ENCODE data around the gene NUP188. TPM values are rescaled to one million over a fixed set of nuclear protein-coding genes. Genes with fewer than 3 reads are reported as not detected.

The NUP188 gene
- total and polyA plus RNA-seq, 10 of the 15 experiments (the other 5 are each of a cell fraction or from before 2014, with no cell fraction given), result 1.4 to 73.7 (median 48.9) TPM

DNA sequence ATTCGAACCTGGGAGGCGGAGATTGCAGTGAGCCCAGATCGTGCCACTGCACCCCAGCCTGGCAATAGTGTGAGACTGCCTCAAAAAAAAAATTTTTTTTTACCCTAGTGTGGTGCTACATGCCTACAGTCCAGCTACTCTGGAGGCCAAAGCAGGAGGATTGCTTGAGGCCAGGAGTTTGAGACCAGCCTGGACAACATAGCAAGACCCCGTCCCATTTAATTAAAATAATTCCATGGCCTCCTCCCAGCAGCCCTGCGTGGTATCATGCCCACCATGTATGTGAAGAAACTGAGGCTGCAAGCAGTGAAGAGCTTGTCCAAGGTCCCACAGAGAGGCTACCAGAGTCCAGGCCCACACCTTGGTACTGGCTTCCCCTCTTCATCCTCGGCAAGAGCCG, 46.1 kb upstream of the NUP188 start:
- intact Hi-C loops (cut with micrococcal nuclease; ENCODE audit: unreplicated experiment), result no loop called here
- H3K4me1 ChIP-seq (ENCODE audit: control insufficient read depth, insufficient read depth, low read length), result peaks cover 31% of the 10 kb centered on the region
- RAD21 ChIA-PET (ENCODE audit: unreplicated experiment), result no interaction called here
- no peak overlapping the region for H2AFZ ChIP-seq (ENCODE audit: control insufficient read depth, low read depth, low read length)
- no peaks in the 10 kb centered on the region for H3K79me2 ChIP-seq (ENCODE audit: control insufficient read depth, insufficient read depth, low read length)
- DNase-seq (ENCODE audit: low read depth, low spot score) (no peak), FAIRE-seq (no peak), ATAC-seq (no peak)
- H3K4me3 ChIP-seq, result no peak overlapping the region
- H3K4me2 ChIP-seq (ENCODE audit: control insufficient read depth, insufficient read depth), result no peak overlapping the region
- WGBS (ENCODE audit: insufficient coverage, insufficient replicate concordance, low lambda C conversion rate, missing lambda C conversion rate), result 93% methylated on average over 7 of the region's 7 CpGs
- no peaks in the 10 kb centered on the region for H3K9me3 ChIP-seq (replicated peaks; ENCODE audit: control insufficient read depth, insufficient read depth, low read length)
- POLR2A ChIA-PET, result no interaction called here
- in situ Hi-C loops (cut with MboI), result no loop called here
- CTCF ChIA-PET, result interaction anchor here (1.1 to 1.2 kb wide), 3 partner anchors 19 to 29 kb away, joined by 3 to 4 read pairs (median 3); partner anchors contain the start of gene KYAT1
- no peaks in the 10 kb centered on the region for H3K27me3 ChIP-seq (replicated peaks in 1 of 2; ENCODE audit: control insufficient read depth in 2 of 2, insufficient read depth in 2 of 2, low read length in 1 of 2)
- peaks cover 0 to 6% of the 10 kb centered on the region in 2 experiments; a peak in 3 of 4 replicates for H3K36me3 ChIP-seq (ENCODE audit: control insufficient read depth in 2 of 2, insufficient read depth in 2 of 2, low read length in 1 of 2)
- BruUV-seq (replicated peaks), result no TSS peak
- peak overlapping the region; percentile 71 for H3K27ac ChIP-seq (ENCODE audit: control insufficient read depth, insufficient read depth)
- SMC1A ChIA-PET (ENCODE audit: uncharacterized antibody, unreplicated experiment), result interaction anchor here (1.3 kb wide), 1 partner anchor 30 kb away, joined by 3 read pairs; no protein-coding TSS in a partner anchor
- no peak overlapping the region for H3K9ac ChIP-seq (ENCODE audit: control insufficient read depth, insufficient read depth, low read length)
- H4K20me1 ChIP-seq (ENCODE audit: control insufficient read depth, insufficient read depth), result no peaks in the 10 kb centered on the region
- TF ChIP-seq ZBED1 (IDR thresholded peaks at IDR 0.05; ENCODE audit: borderline replicate concordance) (no peak), BMI1 (IDR thresholded peaks at IDR 0.05; ENCODE audit: borderline replicate concordance) (no peak), ZSCAN29 (IDR thresholded peaks at IDR 0.05) (no peak), FOXK2 (IDR thresholded peaks at IDR 0.05) (no peak), NR2C2 (IDR thresholded peaks at IDR 0.05; ENCODE audit: borderline replicate concordance, control insufficient read depth, insufficient read length, low read depth) (no peak), GATAD2B (conservative IDR thresholded peaks at IDR 0.05; ENCODE audit: low read depth) (no peak), RAD21 (IDR thresholded peaks at IDR 0.05; ENCODE audit: insufficient read depth, low read depth, low read length) (no peak), KDM1A (IDR thresholded peaks at IDR 0.05; ENCODE audit: borderline replicate concordance) (no peak), MXI1 (IDR thresholded peaks at IDR 0.05; ENCODE audit: low read depth, low read length) (no peak), SP1 (IDR thresholded peaks at IDR 0.05; ENCODE audit: low read depth, low read length) (no peak)
- TF ChIP-seq, protein P1, sequence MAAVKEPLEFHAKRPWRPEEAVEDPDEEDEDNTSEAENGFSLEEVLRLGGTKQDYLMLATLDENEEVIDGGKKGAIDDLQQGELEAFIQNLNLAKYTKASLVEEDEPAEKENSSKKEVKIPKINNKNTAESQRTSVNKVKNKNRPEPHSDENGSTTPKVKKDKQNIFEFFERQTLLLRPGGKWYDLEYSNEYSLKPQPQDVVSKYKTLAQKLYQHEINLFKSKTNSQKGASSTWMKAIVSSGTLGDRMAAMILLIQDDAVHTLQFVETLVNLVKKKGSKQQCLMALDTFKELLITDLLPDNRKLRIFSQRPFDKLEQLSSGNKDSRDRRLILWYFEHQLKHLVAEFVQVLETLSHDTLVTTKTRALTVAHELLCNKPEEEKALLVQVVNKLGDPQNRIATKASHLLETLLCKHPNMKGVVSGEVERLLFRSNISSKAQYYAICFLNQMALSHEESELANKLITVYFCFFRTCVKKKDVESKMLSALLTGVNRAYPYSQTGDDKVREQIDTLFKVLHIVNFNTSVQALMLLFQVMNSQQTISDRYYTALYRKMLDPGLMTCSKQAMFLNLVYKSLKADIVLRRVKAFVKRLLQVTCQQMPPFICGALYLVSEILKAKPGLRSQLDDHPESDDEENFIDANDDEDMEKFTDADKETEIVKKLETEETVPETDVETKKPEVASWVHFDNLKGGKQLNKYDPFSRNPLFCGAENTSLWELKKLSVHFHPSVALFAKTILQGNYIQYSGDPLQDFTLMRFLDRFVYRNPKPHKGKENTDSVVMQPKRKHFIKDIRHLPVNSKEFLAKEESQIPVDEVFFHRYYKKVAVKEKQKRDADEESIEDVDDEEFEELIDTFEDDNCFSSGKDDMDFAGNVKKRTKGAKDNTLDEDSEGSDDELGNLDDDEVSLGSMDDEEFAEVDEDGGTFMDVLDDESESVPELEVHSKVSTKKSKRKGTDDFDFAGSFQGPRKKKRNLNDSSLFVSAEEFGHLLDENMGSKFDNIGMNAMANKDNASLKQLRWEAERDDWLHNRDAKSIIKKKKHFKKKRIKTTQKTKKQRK (IDR thresholded peaks at IDR 0.05; ENCODE audit: low read depth, low read length), result no peak
- TF ChIP-seq, protein P2, sequence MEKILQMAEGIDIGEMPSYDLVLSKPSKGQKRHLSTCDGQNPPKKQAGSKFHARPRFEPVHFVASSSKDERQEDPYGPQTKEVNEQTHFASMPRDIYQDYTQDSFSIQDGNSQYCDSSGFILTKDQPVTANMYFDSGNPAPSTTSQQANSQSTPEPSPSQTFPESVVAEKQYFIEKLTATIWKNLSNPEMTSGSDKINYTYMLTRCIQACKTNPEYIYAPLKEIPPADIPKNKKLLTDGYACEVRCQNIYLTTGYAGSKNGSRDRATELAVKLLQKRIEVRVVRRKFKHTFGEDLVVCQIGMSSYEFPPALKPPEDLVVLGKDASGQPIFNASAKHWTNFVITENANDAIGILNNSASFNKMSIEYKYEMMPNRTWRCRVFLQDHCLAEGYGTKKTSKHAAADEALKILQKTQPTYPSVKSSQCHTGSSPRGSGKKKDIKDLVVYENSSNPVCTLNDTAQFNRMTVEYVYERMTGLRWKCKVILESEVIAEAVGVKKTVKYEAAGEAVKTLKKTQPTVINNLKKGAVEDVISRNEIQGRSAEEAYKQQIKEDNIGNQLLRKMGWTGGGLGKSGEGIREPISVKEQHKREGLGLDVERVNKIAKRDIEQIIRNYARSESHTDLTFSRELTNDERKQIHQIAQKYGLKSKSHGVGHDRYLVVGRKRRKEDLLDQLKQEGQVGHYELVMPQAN (conservative IDR thresholded peaks at IDR 0.05), result no peak
- TF ChIP-seq, protein P3, sequence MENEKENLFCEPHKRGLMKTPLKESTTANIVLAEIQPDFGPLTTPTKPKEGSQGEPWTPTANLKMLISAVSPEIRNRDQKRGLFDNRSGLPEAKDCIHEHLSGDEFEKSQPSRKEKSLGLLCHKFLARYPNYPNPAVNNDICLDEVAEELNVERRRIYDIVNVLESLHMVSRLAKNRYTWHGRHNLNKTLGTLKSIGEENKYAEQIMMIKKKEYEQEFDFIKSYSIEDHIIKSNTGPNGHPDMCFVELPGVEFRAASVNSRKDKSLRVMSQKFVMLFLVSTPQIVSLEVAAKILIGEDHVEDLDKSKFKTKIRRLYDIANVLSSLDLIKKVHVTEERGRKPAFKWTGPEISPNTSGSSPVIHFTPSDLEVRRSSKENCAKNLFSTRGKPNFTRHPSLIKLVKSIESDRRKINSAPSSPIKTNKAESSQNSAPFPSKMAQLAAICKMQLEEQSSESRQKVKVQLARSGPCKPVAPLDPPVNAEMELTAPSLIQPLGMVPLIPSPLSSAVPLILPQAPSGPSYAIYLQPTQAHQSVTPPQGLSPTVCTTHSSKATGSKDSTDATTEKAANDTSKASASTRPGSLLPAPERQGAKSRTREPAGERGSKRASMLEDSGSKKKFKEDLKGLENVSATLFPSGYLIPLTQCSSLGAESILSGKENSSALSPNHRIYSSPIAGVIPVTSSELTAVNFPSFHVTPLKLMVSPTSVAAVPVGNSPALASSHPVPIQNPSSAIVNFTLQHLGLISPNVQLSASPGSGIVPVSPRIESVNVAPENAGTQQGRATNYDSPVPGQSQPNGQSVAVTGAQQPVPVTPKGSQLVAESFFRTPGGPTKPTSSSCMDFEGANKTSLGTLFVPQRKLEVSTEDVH (IDR thresholded peaks at IDR 0.05; ENCODE audit: low read depth, partially characterized antibody), result no peak
- TF ChIP-seq, protein P4, sequence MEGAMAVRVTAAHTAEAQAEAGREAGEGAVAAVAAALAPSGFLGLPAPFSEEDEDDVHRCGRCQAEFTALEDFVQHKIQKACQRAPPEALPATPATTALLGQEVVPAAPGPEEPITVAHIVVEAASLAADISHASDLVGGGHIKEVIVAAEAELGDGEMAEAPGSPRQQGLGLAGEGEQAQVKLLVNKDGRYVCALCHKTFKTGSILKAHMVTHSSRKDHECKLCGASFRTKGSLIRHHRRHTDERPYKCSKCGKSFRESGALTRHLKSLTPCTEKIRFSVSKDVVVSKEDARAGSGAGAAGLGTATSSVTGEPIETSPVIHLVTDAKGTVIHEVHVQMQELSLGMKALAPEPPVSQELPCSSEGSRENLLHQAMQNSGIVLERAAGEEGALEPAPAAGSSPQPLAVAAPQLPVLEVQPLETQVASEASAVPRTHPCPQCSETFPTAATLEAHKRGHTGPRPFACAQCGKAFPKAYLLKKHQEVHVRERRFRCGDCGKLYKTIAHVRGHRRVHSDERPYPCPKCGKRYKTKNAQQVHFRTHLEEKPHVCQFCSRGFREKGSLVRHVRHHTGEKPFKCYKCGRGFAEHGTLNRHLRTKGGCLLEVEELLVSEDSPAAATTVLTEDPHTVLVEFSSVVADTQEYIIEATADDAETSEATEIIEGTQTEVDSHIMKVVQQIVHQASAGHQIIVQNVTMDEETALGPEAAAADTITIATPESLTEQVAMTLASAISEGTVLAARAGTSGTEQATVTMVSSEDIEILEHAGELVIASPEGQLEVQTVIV (IDR thresholded peaks at IDR 0.05; ENCODE audit: borderline replicate concordance, partially characterized antibody), result no peak

Measured in GM12878 (cell line).